Measurements from ENCODE around the gene MARCHF5. TPM values are rescaled to one million over a fixed set of nuclear protein-coding genes. Genes with fewer than 3 reads are reported as not detected.

Gene MARCHF5, protein sequence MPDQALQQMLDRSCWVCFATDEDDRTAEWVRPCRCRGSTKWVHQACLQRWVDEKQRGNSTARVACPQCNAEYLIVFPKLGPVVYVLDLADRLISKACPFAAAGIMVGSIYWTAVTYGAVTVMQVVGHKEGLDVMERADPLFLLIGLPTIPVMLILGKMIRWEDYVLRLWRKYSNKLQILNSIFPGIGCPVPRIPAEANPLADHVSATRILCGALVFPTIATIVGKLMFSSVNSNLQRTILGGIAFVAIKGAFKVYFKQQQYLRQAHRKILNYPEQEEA
- total RNA-seq = 20.8 TPM

DNA sequence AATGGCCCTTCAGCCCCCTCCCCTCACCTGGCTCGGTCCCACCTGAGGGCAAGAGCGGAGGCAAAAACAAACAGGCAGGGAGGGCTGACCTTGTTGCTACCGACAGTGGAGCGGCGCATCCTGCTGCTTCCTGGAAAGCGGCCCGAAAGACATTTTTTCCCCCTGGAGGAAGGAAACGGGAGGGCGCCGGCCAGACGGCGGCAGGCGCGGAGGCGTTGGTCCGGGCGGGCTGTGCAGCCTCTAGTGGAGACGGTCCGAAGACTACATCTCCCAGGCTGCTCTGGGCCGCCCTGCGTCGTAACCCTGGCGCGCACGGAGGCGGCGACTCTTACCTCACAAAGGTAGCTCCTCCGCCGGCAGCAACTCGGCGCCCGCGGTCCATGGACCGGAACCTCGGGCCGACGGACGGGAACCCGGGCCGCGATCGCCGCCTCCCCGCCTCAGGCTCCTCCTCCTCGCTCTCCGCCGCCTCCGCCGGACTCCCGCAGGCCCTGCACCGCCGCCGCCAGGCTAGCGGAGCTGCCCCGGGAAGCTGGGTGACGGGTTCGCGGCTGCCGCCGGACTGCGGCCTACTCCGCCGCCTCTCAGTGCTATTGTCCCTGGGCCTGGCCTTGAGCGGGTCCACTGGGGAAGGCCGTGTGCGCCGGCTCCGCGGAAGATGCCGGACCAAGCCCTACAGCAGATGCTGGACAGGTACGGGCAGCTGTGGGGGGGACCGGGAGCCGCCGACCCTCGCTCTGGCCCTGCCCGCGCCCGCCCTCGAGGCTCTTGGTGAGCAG lies at the start of gene MARCHF5, which contains the start of gene CPEB3:
Gene MARCHF5 (plus strand): TSS at position 331 of the 779 bp plus-strand sequence. CDS start 328 bp downstream, at position 659.
Gene CPEB3 (minus strand): TSS at position 242 of the 779 bp plus-strand sequence. CDS start 50,728 bp downstream, outside the sequence.
- peak; percentile 92 for DNase-seq

DNA sequence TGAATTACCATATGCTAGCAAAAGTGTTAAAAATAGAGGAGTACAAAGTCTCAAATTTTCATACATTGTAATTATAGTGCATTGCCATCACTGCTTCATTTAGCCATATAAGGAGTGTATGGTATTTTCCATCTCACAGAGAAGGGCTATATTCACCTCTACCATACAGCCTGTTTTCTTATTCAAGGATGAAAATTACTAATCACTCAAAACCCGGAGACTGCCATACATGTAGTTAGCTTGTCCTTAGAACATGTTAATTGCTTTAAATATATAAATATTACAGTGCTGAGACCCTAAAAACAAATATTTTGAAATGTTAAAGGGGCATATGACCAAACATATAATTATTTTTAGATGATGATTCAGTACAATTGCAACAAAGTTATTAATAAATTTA lies 49.5 kb upstream of the MARCHF5 start:
- no peak for DNase-seq

DNA sequence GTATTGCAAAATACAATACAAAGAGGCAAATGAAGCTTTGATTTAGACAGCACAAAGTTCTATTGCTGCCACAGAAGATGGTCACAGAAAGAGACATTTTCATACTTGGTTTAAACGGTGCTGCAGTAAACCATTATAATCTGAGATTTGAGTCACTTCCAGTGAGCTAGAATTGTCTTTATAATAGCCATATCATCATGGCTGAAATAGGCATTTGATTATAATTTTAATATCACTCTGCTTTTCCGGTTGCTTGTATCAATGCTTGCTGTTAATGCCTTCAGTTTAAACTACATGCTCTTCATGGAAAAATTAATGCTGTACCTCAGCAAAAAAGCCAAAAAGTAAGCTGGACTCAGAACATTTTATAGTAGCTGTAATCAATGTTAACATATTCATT lies 48.6 kb upstream of the MARCHF5 start:
- no peak for DNase-seq

DNA sequence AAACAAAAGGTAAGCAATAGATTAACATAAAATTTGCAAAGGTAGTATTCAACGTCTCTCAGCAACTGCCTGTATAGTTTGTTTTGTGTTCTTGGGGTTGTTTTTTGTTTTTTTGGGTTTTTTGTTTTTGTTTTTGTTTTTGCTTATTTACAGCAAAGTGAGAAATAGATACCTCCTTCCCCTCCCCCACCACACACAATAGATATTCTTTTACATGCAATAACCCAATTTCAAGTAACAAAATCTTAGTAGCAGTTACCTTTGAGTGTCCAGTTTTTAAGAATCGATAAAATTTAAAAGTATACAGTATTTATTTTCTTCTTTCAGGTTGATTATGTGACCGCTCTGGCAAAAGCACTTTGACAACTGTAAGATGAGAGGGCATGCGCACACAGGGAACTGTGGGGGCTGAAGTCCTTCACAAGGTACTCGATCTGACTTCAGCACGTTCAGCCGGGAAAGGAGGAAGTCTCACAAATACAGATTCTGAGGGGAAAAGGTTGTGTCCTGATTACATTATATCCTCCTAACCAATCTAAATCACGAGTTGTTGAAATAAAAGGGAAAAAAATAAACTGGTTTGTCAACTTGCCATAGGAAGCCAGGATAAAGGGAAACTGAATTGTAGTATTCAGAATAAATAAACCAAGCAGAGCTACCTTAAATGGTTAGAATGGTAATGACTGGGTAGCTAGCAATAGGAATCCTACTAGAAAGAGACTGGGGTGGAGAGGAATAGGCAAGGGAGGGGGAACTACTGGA lies 47.9 kb upstream of the MARCHF5 start:
- DNase-seq = peak; percentile 58

DNA sequence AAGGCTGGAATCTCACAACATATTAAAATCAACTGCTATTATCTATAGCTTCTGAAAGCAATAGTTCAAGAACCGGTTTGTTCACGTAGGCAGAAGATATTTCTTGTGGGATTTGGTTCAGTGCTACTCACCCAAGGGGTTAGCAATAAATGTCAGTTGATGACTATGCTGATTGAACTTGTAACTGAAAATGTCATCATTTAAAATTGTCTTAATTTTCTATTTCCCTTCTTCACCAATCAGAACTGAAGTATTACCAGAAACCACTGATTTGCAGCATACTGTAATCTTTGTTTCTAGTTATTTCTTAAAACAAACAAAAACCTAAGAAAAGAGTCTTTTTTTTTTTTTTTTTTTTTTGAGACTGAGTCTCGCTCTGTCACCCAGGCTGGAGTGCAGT lies 46.2 kb upstream of the MARCHF5 start:
- no peak for DNase-seq

DNA sequence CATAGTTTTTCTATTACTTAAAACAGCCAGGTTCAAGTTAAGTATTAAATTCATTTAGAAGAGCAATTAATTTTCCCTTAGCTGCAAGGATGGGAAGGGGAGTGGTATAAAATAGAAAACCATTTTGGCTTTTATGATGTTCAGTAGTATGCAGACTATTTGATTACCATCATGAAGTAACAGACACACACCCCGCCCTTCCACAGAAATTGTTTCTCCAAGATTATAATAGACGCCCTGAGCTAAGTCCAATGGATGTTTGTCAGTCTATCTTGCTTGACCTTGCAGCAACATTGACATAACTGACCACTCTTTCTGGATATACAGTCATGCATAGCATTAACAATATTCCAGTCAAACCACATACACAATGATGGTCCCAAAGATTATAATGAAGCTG lies 42.4 kb upstream of the MARCHF5 start:
- DNase-seq = no peak

DNA sequence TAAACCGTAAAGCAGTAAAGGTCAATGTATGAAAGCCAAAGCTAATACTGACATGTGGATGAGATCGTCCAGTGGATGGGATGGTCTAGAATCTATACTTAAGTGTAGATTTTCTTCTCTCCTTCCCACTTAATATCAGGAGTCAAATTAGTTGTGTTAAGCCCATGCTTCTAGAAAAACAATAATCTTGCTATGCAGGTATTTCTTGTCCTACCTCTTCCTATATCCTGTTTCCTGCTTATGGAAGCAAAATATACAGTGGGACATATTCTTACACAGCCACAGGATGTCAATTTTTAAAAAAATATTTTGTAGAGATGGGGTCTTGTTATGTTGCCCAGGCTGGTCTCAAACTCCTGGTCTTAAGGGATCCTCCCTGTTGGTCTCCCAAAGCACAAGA lies 27.6 kb upstream of the MARCHF5 start:
- DNase-seq = no peak

DNA sequence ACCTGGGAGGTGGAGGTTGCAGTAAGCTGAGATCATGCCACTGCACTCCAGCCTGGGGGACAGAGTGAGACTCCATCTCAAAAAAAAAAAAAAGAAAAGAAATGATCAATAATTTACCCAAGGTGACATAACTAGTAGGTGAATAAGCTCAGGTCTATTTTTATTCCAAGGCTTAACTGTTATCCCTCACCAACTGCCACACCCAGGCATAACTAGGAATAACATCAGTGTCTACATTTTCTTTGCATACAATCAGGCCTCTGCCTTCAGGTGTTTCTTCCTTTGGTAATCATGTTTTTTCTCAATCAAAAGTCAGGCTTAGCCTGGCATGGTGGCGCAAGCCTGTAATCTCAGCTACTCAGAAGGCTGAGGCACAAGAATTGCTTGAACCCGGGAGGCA lies 26.7 kb upstream of the MARCHF5 start:
- no peak for DNase-seq

DNA sequence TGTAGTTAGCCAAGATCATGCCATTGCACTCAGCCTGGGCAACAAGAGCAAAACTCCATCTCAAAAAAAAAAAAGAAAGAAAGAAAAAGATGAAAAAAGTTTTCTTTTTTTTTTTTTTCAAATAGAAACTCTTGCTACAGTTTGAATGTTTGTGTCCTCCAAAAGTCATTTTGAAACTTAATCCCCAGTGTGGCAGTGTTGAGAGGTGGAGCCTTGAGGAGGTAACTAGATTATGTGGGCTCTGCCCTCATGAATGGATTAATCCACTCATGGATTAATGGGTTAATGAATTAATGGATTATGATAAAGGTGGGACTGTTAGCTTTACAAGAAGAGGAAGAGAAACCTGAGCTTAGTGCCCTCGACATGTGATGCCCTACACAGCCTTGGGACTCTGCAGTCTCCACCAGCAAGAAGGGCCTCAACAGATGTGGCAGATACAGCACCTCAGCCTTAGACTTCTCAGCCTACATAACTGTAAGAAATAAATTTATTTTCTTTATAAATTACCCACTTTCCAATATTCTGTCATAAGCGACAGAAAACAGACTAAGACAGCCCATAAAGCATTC lies 25.2 kb upstream of the MARCHF5 start:
- no peak for DNase-seq

DNA sequence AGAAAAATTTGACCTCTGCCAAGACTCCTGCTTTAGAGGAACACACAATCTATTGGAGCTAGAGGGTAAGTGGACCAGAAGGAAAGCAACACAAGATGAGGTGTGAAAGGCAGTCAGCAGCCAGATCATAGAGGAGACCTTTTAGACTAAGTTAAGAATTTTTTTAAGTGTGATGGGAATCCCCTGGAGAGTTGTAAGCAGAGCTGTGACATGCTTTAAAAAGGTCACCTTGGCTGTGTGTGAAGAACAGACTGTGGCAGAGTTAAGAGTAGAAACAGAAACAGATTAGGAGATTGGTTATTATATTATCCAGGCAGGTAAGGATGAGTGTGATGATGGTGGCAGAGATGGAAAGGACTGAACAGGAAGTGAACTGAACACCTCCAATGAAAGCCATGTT lies 23.6 kb upstream of the MARCHF5 start:
- DNase-seq = no peak

DNA sequence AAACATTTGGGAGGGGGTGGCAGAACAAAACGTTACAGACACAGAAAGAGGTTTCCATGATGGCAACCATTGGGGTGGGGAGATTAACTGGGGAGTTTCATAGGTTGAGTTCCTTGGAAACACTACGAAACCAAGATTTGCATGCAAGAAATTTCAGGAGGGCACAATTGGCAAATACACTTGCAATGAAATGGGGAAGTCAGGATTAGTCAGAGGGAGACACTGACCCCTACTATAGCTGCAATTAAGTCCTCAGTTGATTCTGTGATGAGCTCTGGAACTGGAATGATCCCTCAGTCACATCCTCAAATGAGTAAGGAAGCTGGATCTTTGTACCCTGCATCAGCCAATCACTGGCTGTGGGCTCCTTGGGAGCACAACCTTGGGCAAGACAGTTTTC lies 22.2 kb upstream of the MARCHF5 start:
- no peak for DNase-seq

DNA sequence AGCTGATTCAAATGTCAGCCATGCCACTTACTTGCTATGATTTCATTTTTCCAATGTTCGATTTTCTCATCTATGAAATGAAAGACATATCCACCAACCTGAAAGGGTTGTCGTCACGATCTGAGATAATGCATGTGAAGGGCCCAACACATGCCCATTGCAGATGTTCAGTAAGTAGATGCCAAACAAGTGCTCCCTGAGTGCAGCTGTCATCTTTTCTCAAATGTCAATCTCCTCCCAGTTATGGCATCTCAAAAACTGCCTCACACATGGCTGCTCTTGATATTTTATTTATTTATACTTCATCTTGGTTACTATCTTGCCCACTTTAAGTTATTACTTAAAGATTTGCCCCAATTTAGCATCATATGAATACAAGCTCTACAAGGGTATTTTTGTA lies 16.9 kb upstream of the MARCHF5 start:
- no peak for DNase-seq

DNA sequence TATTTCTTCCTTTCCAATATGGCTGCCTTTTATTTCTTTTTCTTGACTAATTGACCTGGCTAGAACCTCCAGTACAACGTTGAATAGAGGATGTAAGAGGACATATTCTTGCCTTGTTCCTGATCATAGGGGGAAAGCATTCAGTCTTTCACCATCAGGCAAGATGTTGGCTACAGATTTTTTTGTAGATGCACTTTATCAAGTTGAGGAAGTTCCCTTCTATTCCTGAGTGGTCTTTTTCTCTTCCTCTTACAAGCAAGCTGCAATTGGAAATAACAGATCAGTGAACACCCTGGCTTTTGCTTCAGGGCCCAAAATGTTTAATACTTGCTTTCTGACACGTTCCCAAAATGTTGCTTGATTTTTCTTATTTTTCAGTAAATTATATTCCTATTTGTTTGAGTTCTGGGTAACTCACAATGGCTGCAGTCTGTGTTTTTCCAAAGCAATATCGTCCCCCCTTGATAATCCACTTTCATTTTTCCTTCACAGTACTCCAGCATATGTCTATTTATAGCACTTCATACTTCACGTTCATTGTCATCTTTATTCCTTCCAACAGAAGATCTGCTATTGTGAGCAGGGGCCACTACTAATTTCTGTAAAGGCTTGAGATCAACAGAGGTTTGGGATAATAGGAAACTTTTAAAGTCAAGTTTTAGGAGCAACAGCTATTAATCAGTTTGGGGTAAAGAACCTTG lies 11.8 kb upstream of the MARCHF5 start:
- DNase-seq = no peak

DNA sequence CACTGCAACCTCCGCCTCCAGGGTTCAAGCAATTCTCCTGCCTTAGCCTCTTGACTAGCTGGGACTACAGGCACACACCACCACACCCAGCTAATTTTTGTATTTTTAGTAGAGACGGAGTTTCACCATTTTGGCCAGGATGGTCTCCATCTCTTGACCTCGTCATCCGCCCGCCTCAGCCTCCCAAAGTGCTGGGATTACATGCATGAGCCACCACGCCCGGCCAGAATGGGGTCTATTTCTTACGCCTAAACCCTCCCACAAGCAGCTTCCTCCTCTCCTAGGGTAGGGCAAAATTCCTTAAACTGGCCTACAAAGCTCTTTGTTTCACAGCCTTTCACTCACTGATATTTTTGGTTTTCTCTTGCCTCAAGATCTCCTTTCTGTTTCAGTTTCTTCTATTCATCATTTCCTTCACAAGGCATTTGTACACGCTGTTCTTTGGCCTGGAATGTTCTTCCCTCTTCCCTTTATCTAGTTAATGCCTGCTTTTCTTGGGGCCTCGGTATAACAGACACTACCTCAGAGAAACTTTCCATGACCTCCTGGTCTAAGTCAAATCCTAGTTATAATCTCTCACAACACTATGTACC lies 6.8 kb upstream of the MARCHF5 start:
- DNase-seq = no peak

DNA sequence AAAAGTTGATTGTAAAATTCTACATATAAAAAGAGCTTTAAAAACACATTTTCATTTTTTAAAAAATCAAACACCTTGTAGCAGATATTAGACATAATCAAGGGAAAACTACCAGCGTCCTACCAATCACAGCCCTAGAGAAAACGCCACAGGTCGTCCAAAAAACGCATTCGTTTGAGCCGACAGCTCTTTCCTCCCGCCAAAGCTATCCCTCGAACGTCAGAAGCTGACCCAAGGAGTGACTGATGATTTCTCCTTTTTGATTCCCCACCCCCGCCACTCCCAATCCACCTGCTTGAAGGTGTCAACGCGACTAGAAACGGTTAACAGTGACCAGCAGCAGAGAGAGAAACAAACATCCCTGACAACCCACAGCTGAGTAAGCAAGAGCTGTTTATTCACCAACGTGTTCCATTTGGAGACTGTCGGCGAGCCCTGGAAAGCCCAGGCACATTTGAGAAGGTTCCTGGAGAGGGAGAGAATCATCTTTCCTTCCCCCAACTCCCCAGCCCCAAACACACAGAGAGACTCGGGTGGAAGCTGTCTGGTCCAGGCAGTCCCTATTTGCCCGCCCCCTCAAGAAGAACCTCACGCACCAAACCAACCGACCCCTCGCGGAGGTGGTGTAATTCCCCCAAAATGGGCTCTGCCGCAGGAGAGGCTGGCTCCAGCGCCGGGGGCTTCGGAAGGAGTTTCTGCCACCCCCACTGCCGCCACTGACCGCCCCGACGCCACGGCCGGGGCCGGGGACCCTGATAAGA lies 711 bp upstream of the MARCHF5 start:
- DNase-seq = peak; percentile 39

DNA sequence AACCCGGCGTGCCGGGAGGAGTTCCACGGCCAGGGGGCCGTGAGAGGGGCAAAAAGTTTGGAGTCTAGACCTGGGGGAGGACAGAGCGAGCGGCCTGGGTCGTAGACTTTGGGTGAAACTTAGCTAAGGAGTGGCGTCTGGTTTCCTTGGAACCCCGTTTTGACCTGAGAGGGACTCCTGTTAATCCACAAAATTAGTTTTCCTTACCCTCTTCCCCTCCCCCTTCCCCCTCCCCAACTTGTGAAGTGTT lies 574 bp downstream of the MARCHF5 start:
- no peak for DNase-seq

DNA sequence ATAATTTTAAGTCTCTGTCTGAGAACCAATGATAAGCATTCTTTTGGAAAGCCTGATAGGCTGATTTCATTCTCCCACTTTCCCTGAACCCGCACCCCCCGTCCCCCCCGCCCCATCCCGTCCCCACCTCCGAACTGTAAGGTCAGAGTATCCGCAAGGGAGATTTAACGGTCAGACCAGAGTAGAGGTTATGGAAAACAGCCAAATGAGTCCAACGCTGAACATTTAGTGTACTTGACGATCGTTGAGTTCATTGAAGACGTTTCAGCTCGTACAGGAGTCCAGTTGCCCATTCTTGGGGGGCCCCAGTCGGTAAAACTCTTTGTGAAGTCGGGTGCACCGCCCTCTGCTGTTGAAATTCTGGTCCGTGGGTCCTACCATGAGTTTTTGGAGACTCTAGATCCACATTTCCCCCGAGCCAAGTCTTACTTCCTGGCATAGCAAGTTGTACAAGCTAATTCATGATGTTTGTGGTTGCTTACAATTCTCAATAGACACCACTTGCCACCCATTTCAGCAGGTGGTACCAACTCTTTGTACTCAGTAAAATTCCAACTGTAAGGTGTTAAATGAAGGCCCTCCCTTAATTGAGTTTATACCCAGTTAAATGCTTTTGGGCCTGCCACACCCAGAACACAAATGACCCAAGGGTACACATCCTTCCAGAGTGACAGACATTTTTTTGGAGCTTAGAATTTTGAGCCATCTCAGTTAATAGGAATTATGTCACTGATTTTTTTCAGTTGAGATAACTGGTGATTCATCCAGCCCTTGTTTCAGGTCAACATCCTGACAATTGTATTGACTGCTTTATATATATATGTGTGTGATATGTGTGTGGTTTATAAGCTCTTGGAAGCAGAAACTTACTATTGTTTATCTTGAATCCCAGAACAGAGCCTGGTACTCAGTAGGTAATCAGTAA lies 1.2 kb downstream of the MARCHF5 start:
- peak; percentile 38 for DNase-seq

DNA sequence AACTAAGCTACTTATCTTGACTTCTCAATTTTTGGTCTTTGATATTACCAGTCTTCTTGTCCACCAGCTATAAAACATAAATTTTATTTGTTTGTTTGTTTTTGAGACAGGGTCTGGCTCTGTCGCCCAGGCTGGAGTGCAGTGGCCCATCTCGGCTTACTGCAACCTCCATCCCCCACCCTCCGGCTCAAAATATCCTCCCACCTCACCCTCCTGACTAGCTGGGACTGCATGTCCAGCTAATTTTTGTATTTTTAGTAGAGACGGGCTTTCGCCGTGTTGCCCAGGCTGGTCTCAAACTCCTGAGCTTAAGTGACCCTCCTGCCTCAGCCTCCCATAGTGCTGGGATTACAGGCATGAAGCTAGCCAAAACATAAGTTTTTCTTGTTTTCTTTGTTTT lies 7.5 kb downstream of the MARCHF5 start:
- no peak for DNase-seq

DNA sequence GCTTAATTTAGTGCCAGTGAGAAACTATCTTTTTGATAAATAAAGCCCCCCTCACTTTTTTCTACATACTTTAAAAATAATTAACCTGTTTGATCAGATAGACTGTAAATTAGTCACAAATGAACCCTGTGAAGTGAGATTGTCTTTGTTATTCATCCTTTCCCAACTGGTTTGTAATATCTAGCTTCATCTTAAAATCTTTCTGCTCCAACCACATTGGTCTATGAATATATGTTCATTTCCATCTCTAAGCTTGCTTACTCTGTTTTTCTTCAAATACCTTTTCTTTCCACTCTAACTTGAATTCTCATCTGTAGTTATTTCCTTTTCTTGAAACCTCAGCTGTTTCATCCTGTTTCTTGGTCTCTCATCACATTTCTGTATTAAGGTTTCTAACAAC lies 12.1 kb downstream of the MARCHF5 start:
- DNase-seq = no peak

DNA sequence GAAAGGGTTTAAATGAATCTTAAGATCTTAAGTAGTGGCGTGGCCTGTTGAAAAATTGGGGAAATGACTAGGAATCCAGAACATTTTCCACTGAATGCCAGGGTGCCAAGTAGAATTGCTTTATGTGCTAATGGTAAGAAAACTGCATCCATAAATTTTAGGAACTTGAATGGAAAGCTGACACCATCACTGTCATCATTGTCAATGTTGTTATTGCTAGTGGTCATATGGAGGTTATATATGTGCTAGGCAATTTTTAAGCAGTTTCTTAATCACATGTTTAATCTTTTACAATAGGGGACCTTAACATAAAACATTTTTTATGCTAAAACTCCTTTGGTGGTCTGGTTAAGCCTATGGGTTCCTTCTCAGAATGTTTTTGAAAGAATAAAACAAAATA lies 13.1 kb downstream of the MARCHF5 start:
- no peak for DNase-seq
